Stimulated activated CD4-positive, alpha-beta T cell treated with anti-CD3 and anti-CD28 coated beads, Interleukin-1b, Interleukin-23, amount 100 ng/mL, for 4 hours (primary cell): Measurements from ENCODE around the gene BMP8B.
"Not testable (repeated sequence)": the region's sequence is repeated elsewhere in the genome, so short reads cannot be mapped to it uniquely, and the experiment has no call there.

Source experiments
- DNase-seq, 2 donors: peaks; one replicate each; pipeline ENCODE4 v3.0.0-alpha.2; 2020; ENCODE audit warnings: low read depth in 2 of 2

Gene BMP8B

GRCh38 chr1:39778463-39779099 lies 10.1 kb downstream of the BMP8B start:
- DNase-seq = not testable (repeated sequence)

- not testable (repeated sequence) for DNase-seq
Measured at GRCh38 chr1:39777896-39778295, 10.8 kb downstream of the BMP8B start.

- DNase-seq = no peak
Measured at GRCh38 chr1:39777306-39777705, 11.4 kb downstream of the BMP8B start.

- no peak for DNase-seq
Measured at GRCh38 chr1:39776886-39777285, 11.8 kb downstream of the BMP8B start.

GRCh38 chr1:39776400-39776713 lies 12.3 kb downstream of the BMP8B start:
- no peak for DNase-seq

GRCh38 chr1:39775676-39776399 lies 12.8 kb downstream of the BMP8B start:
- not testable (repeated sequence) for DNase-seq

- not testable (repeated sequence) for DNase-seq
Measured at GRCh38 chr1:39775141-39775540, 13.5 kb downstream of the BMP8B start.

- DNase-seq = not testable (repeated sequence)
Measured at GRCh38 chr1:39773369-39773979, 15.2 kb downstream of the BMP8B start.

- not testable (repeated sequence) for DNase-seq
Measured at GRCh38 chr1:39771022-39771532, 17.6 kb downstream of the BMP8B start, which contains the start of gene OXCT2. Gene OXCT2, minus strand, starts transcription at chr1:39771348. Its CDS starts 93 bp downstream, at chr1:39771255.

- not testable (repeated sequence) for DNase-seq
Measured at GRCh38 chr1:39770100-39771021, 18.3 kb downstream of the BMP8B start.

- not testable (repeated sequence) for DNase-seq
Measured at GRCh38 chr1:39769502-39769901, 19.2 kb downstream of the BMP8B start.

GRCh38 chr1:39766466-39766865 lies 22.2 kb downstream of the BMP8B start:
- DNase-seq = not testable (repeated sequence)

GRCh38 chr1:39764512-39764911 lies 24.2 kb downstream of the BMP8B start:
- not testable (repeated sequence) for DNase-seq

GRCh38 chr1:39763619-39764374 lies 24.9 kb downstream of the BMP8B start:
- not testable (repeated sequence) for DNase-seq

- DNase-seq = no peak
Measured at GRCh38 chr1:39762550-39763540, 25.8 kb downstream of the BMP8B start.

- no peak for DNase-seq
Measured at GRCh38 chr1:39761557-39762260, 27.0 kb downstream of the BMP8B start.

GRCh38 chr1:39761016-39761415 lies 27.6 kb downstream of the BMP8B start:
- no peak for DNase-seq

GRCh38 chr1:39760074-39761008 lies 28.3 kb downstream of the BMP8B start:
- no peak for DNase-seq
